Smooth muscle cell (in vitro differentiated cells): ENCODE results near the gene FAU. TPM values are rescaled to one million over a fixed set of nuclear protein-coding genes. Genes with fewer than 3 reads are reported as not detected.

Experiments
- DNase-seq: peaks from one replicate; lab custom pipeline; 2025; ENCODE audit not compliant: unreplicated experiment; lab: John Stamatoyannopoulos, UW
- H2AFZ ChIP-seq: fragments of 200-600 bp; sonication (generic); 2 replicates; pipeline ENCODE4 v1.6.0; 2016; ENCODE audit warnings: antibody characterized with exemption, low read depth, mild to moderate bottlenecking
- H3F3A ChIP-seq: fragments of 200-600 bp; sonication (generic); 2 replicates; pipeline ENCODE4 v1.6.0; 2017; ENCODE audit warnings: antibody characterized with exemption, low read depth
- H3K27ac ChIP-seq: fragments of 200-600 bp; sonication (generic); 2 replicates; pipeline ENCODE4 v1.5.1; 2016; ENCODE audit warnings: low read depth, mild to moderate bottlenecking
- H3K27me3 ChIP-seq: fragments of 200-600 bp; sonication (generic); 2 replicates; pipeline ENCODE4 v1.6.1; 2016; ENCODE audit warnings: low read depth, mild to moderate bottlenecking
- H3K36me3 ChIP-seq: fragments of 200-600 bp; sonication (generic); 2 replicates; pipeline ENCODE4 v1.5.1; 2016; ENCODE audit warnings: low read depth
- H3K4me1 ChIP-seq: fragments of 200-600 bp; sonication (generic); 2 replicates; pipeline ENCODE4 v1.5.1; 2016; ENCODE audit warnings: low read depth
- H3K4me2 ChIP-seq: fragments of 200-600 bp; sonication (generic); 2 replicates; pipeline ENCODE4 v1.6.0; 2016; ENCODE audit warnings: mild to moderate bottlenecking
- H3K4me3 ChIP-seq: fragments of 200-600 bp; sonication (generic); 2 replicates; pipeline ENCODE4 v1.5.1; 2016; ENCODE audit warnings: mild to moderate bottlenecking
- H3K79me2 ChIP-seq: fragments of 200-600 bp; sonication (generic); 2 replicates; pipeline ENCODE4 v1.6.0; 2016; ENCODE audit warnings: low read depth, mild to moderate bottlenecking
- H3K9ac ChIP-seq: fragments of 200-600 bp; sonication (generic); 2 replicates; pipeline ENCODE4 v1.6.0; 2016; ENCODE audit warnings: low read depth
- H3K9me3 ChIP-seq: fragments of 200-600 bp; sonication (generic); replicated peaks from 2 replicates; pipeline ENCODE4 v1.5.1; 2016; ENCODE audit warnings: low read depth
- H4K20me1 ChIP-seq: fragments of 200-600 bp; sonication (generic); 2 replicates; pipeline ENCODE4 v1.6.0; 2016; ENCODE audit warnings: low read depth
- WGBS: methylation state at CpG from one replicate; pipeline ENCODE4 v1.1.7; 2016; ENCODE audit warnings: low lambda C conversion rate; 5-methylcytosine and 5-hydroxymethylcytosine counted together
- polyA plus RNA-seq: library from polyadenylated mRNA; unstranded; fragments of >200 nt; fragmentation: Nextera tagmentation; extraction: Ambion mirVana; gene quantifications from 2 replicates; pipeline ENCODE4 v1.2.1, GENCODE V29; 2016
- total RNA-seq: library from RNA; depleted of rRNA; stranded (reverse); fragments of >200 nt; gene quantifications from 2 replicates; pipeline ENCODE4 v1.2.3, GENCODE V29; 2014
- TF ChIP-seq, protein P1 (sequence below): fragments of 200-600 bp; sonication (generic); IDR thresholded peaks from 2 replicates; pipeline ENCODE4 v1.5.1; 2017; ENCODE audit warnings: borderline replicate concordance, mild to moderate bottlenecking, antibody characterized with exemption; ENCODE audit not compliant: insufficient read depth, poor library complexity, severe bottlenecking

Gene FAU
- total and polyA plus RNA-seq, 2 experiments from 2014 or later: 509 to 537 TPM

DNA sequence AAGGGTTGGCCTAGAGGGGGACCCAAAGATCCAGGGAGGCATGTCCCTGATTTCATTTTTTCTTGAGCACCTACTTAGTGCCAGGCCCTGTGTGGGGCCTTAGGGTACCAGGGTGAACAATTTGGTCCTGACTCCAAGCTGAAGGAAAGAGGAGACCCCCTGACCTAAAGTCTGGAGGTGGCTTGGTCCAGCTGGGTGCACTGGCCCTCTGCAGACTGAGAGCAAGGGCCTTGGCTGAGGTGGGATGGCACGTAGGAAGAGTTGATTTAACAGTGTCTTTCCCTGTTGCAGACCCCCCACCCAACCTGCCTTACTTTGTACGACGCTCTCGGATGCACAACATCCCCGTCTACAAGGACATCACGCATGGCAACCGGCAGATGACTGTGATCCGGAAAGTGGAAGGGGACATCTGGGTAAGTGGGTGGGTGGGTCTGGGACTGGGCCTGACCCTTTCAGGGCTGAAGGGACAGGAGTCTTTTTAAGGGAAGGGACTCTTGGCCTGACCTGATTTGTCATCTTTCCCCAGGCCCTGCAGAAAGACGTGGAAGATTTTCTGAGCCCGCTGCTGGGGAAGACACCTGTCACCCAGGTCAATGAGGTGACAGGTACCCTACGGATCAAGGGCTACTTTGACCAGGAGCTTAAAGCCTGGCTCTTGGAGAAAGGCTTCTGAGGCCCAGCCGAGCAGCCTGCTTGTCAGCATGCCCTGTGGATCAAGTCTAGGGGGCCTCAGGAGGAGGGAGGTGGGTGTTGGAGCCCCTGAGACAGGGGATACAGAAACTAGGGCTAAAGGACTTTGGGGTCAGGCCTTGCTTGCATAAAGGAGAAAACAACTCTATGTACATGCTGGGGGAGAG lies 3.5 kb upstream of the FAU start:
- H3K27me3 ChIP-seq: no peaks in the 10 kb centered on the region
- no peak overlapping the region for H3K27ac ChIP-seq
- WGBS: 96% methylated on average over 12 of the region's 12 CpGs
- no peak overlapping the region for H3K9ac ChIP-seq
- H4K20me1 ChIP-seq: peaks cover 4% of the 10 kb centered on the region
- H3K4me2 ChIP-seq: no peak overlapping the region
- H3K36me3 ChIP-seq: no peaks in the 10 kb centered on the region
- no peak overlapping the region for H2AFZ ChIP-seq
- no peaks in the 10 kb centered on the region for H3K9me3 ChIP-seq
- H3K79me2 ChIP-seq: peaks cover 38% of the 10 kb centered on the region
- H3K4me3 ChIP-seq: no peak overlapping the region
- DNase-seq: no peak
- peaks cover 11% of the 10 kb centered on the region for H3K4me1 ChIP-seq
- TF ChIP-seq, protein P1, sequence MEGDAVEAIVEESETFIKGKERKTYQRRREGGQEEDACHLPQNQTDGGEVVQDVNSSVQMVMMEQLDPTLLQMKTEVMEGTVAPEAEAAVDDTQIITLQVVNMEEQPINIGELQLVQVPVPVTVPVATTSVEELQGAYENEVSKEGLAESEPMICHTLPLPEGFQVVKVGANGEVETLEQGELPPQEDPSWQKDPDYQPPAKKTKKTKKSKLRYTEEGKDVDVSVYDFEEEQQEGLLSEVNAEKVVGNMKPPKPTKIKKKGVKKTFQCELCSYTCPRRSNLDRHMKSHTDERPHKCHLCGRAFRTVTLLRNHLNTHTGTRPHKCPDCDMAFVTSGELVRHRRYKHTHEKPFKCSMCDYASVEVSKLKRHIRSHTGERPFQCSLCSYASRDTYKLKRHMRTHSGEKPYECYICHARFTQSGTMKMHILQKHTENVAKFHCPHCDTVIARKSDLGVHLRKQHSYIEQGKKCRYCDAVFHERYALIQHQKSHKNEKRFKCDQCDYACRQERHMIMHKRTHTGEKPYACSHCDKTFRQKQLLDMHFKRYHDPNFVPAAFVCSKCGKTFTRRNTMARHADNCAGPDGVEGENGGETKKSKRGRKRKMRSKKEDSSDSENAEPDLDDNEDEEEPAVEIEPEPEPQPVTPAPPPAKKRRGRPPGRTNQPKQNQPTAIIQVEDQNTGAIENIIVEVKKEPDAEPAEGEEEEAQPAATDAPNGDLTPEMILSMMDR: no peak
- H3F3A ChIP-seq: peaks cover 26% of the 10 kb centered on the region

DNA sequence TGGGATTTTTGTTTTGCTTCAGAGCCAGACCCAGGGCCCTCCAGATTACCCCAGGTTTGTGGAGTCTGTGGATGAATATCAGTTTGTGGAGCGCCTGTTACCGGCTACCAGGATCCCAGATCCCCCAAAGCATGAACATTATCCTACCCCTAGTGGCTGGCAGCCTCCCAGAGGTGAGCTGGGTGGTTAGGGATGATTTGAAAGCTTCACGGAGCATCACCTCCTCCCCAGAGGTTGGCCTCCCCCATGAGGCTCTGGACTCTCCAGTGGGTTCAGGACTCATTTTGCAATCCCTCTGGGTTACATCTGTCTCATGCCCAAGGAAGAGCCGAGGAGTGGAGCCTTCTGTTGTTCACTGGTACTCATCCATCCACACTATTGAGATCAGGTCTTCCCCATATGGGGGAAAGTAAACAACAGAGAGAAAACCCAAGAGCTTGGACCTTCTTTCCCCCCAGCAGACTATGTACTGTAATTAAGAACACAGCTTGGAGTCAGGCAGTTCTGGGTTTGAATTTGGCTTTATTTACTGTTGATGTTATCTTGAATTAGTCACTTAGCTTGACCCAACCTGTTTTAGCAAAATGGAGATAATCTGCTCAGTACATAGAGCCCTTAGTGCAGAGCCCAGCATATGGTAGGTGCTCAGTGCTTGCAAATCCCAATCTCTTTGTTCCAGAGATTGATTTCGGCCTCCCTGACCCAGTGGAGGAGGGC lies 2.7 kb upstream of the FAU start:
- DNase-seq: no peak
- Histone ChIP-seq H3K4me3 (no peak overlapping the region), H3K27me3 (no peaks in the 10 kb centered on the region), H3K79me2 (peaks cover 46% of the 10 kb centered on the region), H3K9ac (no peak overlapping the region), H3K36me3 (no peaks in the 10 kb centered on the region), H2AFZ (no peak overlapping the region), H3K4me2 (no peak overlapping the region), H3F3A (peaks cover 34% of the 10 kb centered on the region), H3K4me1 (peaks cover 11% of the 10 kb centered on the region), H3K27ac (no peak overlapping the region), H4K20me1 (peaks cover 4% of the 10 kb centered on the region), H3K9me3 (no peaks in the 10 kb centered on the region)
- WGBS: over 99% methylated on average over 5 of the region's 5 CpGs
- TF ChIP-seq, protein P1: no peak

DNA sequence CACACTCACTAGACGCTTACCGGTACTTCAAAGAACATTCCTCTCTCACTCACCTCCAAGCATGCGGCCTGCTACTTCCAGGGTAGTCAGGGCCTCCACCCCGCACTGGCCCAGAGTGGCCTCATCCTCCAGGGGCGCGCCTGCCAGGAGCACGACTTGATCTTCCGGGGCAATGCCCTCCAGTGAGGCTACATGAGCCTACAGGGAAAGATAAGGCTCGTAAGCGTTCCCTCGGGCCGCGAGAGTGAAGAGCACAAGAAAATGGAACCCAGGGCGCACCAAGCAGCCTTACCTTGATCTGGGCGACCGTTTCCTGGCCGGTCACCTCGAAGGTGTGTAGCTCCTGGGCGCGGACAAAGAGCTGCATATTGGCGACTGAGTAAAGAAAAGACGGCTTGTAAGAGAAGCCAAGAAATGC lies 478 bp downstream of the FAU start:
- no peaks in the 10 kb centered on the region for H3K9me3 ChIP-seq
- TF ChIP-seq, protein P1: no peak
- peak overlapping the region; percentile 94 for H3K4me2 ChIP-seq
- H3K27ac ChIP-seq: peak overlapping the region; percentile 89
- no peaks in the 10 kb centered on the region for H4K20me1 ChIP-seq
- H3K4me1 ChIP-seq: peaks cover 14% of the 10 kb centered on the region
- H3K36me3 ChIP-seq: no peaks in the 10 kb centered on the region
- peak overlapping the region; percentile 96 for H3K9ac ChIP-seq
- peak overlapping the region; percentile 66 for H3K4me3 ChIP-seq
- no peaks in the 10 kb centered on the region for H3K27me3 ChIP-seq
- WGBS: 6% methylated on average over 22 of the region's 22 CpGs
- peaks cover 48% of the 10 kb centered on the region for H3K79me2 ChIP-seq
- no peak overlapping the region for H2AFZ ChIP-seq
- peaks cover 24% of the 10 kb centered on the region for H3F3A ChIP-seq
- no peak for DNase-seq
